Right lobe of liver (tissue), 4 donors: ENCODE measurements around the gene PLAGL2.

ENCODE experiments used
- CTCF ChIP-seq, 4 donors: fragments of 200-600 bp in 3 of 4; fragments of 450-650 bp in 1 of 4; IDR thresholded peaks; one replicate each; pipeline versions ENCODE4 v1.5.1 to v1.8.0; 2016 to 2022; ENCODE audit warnings: antibody characterized with exemption in 4 of 4, mild to moderate bottlenecking in 2 of 4
- POLR2A ChIP-seq: fragments of 450-650 bp; IDR thresholded peaks from one replicate; pipeline ENCODE4 v1.6.1; 2017; ENCODE audit warnings: antibody characterized with exemption, mild to moderate bottlenecking
- donor health status: DM: no; HTN: no; CAD: no.
- donor health status: DM: no; HTN: no; CAD: no.
- donor health status: DM: no; HTN: yes; CAD: no.

GRCh38 chr20:32179934-32180333 lies 27.6 kb downstream of the PLAGL2 start:
- TF ChIP-seq CTCF (IDR thresholded peaks at IDR 0.05) (no peak), POLR2A (no peak)
